SK-N-SH (cell line): ENCODE results near the gene PPA1. TPM values are rescaled to one million over a fixed set of nuclear protein-coding genes. Genes with fewer than 3 reads are reported as not detected.

ENCODE experiments used
- CTCF ChIA-PET: fragments of 300-600, 350-600 bp; formaldehyde crosslinking; extraction: SDS; loops from one replicate; lab custom pipeline; 2021; lab: Yijun Ruan, JAX
- POLR2A ChIA-PET: fragments of 350-600 bp; sonication (Branson Sonifier 250); formaldehyde crosslinking; extraction: SDS; loops from one replicate; lab custom pipeline; 2020; ENCODE audit warnings: antibody characterized with exemption, inconsistent platforms; lab: Yijun Ruan, JAX
- DNase-seq: peaks from one replicate; pipeline ENCODE4 v3.0.0; 2012
- H2AFZ ChIP-seq: fragments of 200-600 bp; sonication (generic); 2 replicates; pipeline ENCODE4 v1.8.1; 2016; ENCODE audit warnings: antibody characterized with exemption, mild to moderate bottlenecking, low read depth
- H3F3A ChIP-seq: fragments of 200-600 bp; sonication (generic); replicated peaks from 2 replicates; pipeline ENCODE3; 2016; ENCODE audit warnings: antibody characterized with exemption, mild to moderate bottlenecking; ENCODE audit not compliant: insufficient read depth
- H3K27ac ChIP-seq, 2 experiments: fragments of 200-500 bp in 1 of 2; fragments of 200-600 bp in 1 of 2; sonication (Bioruptor generic) in 1 of 2; sonication (generic), shearing (Covaris generic) in 1 of 2; 2 replicates each; pipeline versions ENCODE4 v1.5.1 to v1.6.1; 2014 to 2016; ENCODE audit warnings: low read depth in 2 of 2, inconsistent platforms in 1 of 2, low read length in 1 of 2, mild to moderate bottlenecking in 1 of 2, mixed read lengths in 1 of 2
- H3K27me3 ChIP-seq: fragments of 200-600 bp; sonication (generic), shearing (Covaris generic); 2 replicates; pipeline ENCODE4 v1.6.1; 2016; ENCODE audit warnings: mixed run types; ENCODE audit not compliant: insufficient read depth
- H3K36me3 ChIP-seq, 2 experiments: fragments of 200-500 bp in 1 of 2; fragments of 200-600 bp in 1 of 2; sonication (Bioruptor generic) in 1 of 2; sonication (generic) in 1 of 2; replicated peaks in 1 of 2; 2 replicates each; pipeline versions ENCODE3 to v1.5.1; 2014 to 2016; ENCODE audit warnings: low read length in 1 of 2, mild to moderate bottlenecking in 1 of 2; ENCODE audit not compliant: insufficient read depth in 2 of 2, control insufficient read depth in 1 of 2
- H3K4me1 ChIP-seq, 2 experiments: fragments of 200-500 bp in 1 of 2; fragments of 200-600 bp in 1 of 2; sonication (Bioruptor generic) in 1 of 2; sonication (generic), shearing (Covaris generic) in 1 of 2; 2 replicates each; pipeline versions ENCODE4 v1.5.1 to v1.6.1; 2014 to 2016; ENCODE audit warnings: low read depth in 1 of 2, low read length in 1 of 2, mixed run types in 1 of 2; ENCODE audit not compliant: insufficient read depth in 2 of 2, control insufficient read depth in 1 of 2
- H3K4me2 ChIP-seq: fragments of 200-600 bp; sonication (generic), shearing (Covaris generic); 2 replicates; pipeline ENCODE4 v1.6.1; 2017; ENCODE audit warnings: mixed run types
- H3K4me3 ChIP-seq, 2 experiments: fragments of 200-500 bp in 1 of 2; fragments of 200-600 bp in 1 of 2; sonication (Bioruptor generic) in 1 of 2; sonication (generic), shearing (Covaris generic) in 1 of 2; 2 replicates each; pipeline versions ENCODE4 v1.5.1 to v1.8.1; 2014 to 2016; ENCODE audit warnings: low read depth in 2 of 2, inconsistent platforms in 1 of 2, low read length in 1 of 2, mild to moderate bottlenecking in 1 of 2, mixed read lengths in 1 of 2, moderate library complexity in 1 of 2
- H3K79me2 ChIP-seq: fragments of 200-600 bp; sonication (generic); 2 replicates; pipeline ENCODE4 v1.8.1; 2017; ENCODE audit warnings: mild to moderate bottlenecking; ENCODE audit not compliant: insufficient read depth
- H3K9ac ChIP-seq: fragments of 200-600 bp; sonication (generic); 2 replicates; pipeline ENCODE4 v1.6.1; 2017; ENCODE audit warnings: mixed run types
- H3K9me2 ChIP-seq: fragments of 200-600 bp; sonication (generic); 2 replicates; pipeline ENCODE4 v1.6.1; 2017; ENCODE audit warnings: mixed run types
- H3K9me3 ChIP-seq: fragments of 200-600 bp; sonication (generic); 2 replicates; pipeline ENCODE4 v1.6.1; 2017; ENCODE audit warnings: mixed run types, mild to moderate bottlenecking, moderate library complexity
- H4K20me1 ChIP-seq: fragments of 200-600 bp; sonication (generic); 2 replicates; pipeline ENCODE4 v1.6.1; 2017; ENCODE audit warnings: mild to moderate bottlenecking, mixed run types; ENCODE audit not compliant: insufficient read depth
- EP300 ChIP-seq, 2 experiments: IDR thresholded peaks; 2 replicates each; pipeline versions ENCODE4 v1.4.0 to v1.6.1; 2012; ENCODE audit warnings: borderline replicate concordance in 1 of 2, low read depth in 1 of 2, low read length in 1 of 2
- EZH2phosphoT487 ChIP-seq: fragments of 200-600 bp; sonication (generic); IDR thresholded peaks from 2 replicates; pipeline ENCODE4 v1.6.1; 2017; ENCODE audit warnings: low read depth, mixed run types, mild to moderate bottlenecking, antibody characterized with exemption, moderate library complexity, borderline replicate concordance
- FOXM1 ChIP-seq: IDR thresholded peaks from 2 replicates; pipeline ENCODE4 v1.4.0; 2012; ENCODE audit warnings: low read depth, mild to moderate bottlenecking
- JUND ChIP-seq: IDR thresholded peaks from 2 replicates; pipeline ENCODE4 v1.4.0; 2012
- MAX ChIP-seq: IDR thresholded peaks from 2 replicates; pipeline ENCODE4 v1.4.0; 2012; ENCODE audit warnings: low read depth
- MEF2A ChIP-seq: IDR thresholded peaks from 2 replicates; pipeline ENCODE4 v1.4.0; 2012; ENCODE audit warnings: low read depth, borderline replicate concordance
- POLR2AphosphoS5 ChIP-seq: IDR thresholded peaks from 2 replicates; pipeline ENCODE4 v1.6.1; 2012; ENCODE audit warnings: low read depth, low read length
- RAD21 ChIP-seq: IDR thresholded peaks from 2 replicates; pipeline ENCODE4 v1.6.1; 2012; ENCODE audit warnings: mild to moderate bottlenecking, low read length
- RCOR1 ChIP-seq: fragments of 150-350 bp; IDR thresholded peaks from 2 replicates; pipeline ENCODE4 v1.6.1; 2017; ENCODE audit warnings: antibody characterized with exemption, low read length
- REST ChIP-seq: IDR thresholded peaks from 2 replicates; pipeline ENCODE4 v1.6.1; 2012; ENCODE audit warnings: mild to moderate bottlenecking, low read depth, low read length, moderate library complexity
- RXRA ChIP-seq: IDR thresholded peaks from 2 replicates; pipeline ENCODE4 v1.4.0; 2012; ENCODE audit warnings: low read depth, mild to moderate bottlenecking, borderline replicate concordance
- SMC3 ChIP-seq: IDR thresholded peaks from 2 replicates; pipeline ENCODE4 v1.6.1; 2012; ENCODE audit warnings: low read depth, low read length, improper control_type of control experiment
- TCF12 ChIP-seq: IDR thresholded peaks from 2 replicates; pipeline ENCODE4 v1.4.0; 2012
- TEAD4 ChIP-seq: IDR thresholded peaks from 2 replicates; pipeline ENCODE4 v1.4.0; 2012; ENCODE audit warnings: mild to moderate bottlenecking, borderline replicate concordance; ENCODE audit not compliant: insufficient read depth
- USF1 ChIP-seq: IDR thresholded peaks from 2 replicates; pipeline ENCODE4 v1.4.0; 2012; ENCODE audit warnings: low read depth, borderline replicate concordance
- YY1 ChIP-seq: IDR thresholded peaks from 2 replicates; pipeline ENCODE4 v1.4.0; 2012; ENCODE audit warnings: low read depth, mild to moderate bottlenecking
- ZBTB33 ChIP-seq: IDR thresholded peaks from 2 replicates; pipeline ENCODE4 v1.4.0; 2012; ENCODE audit warnings: low read depth, borderline replicate concordance
- WGBS: methylation state at CpG from one replicate; pipeline ENCODE4 v1.1.6; 2017; ENCODE audit warnings: low lambda C conversion rate; 5-methylcytosine and 5-hydroxymethylcytosine counted together
- polyA plus RNA-seq, 3 experiments: library from polyadenylated mRNA; depleted of rRNA; stranded (reverse); fragments of >200 nt; gene quantifications; 2 replicates each; pipeline ENCODE4 v1.2.3, GENCODE V29; 2012

PPA1 gene
- polyA plus RNA-seq, 1 of the 3 experiments (the other 2 are of a cell fraction), result 125 TPM

- 88% methylated on average over 3 of the region's 3 CpGs for WGBS
Observed at GRCh38 chr10:70269741-70270140, 36.5 kb upstream of the PPA1 start.

GRCh38 chr10:70268376-70268775 is 35.1 kb upstream of the PPA1 start:
- Histone ChIP-seq H3K27me3 (no peaks in the 10 kb centered on the region), H3K79me2 (no peaks in the 10 kb centered on the region), H3F3A (peaks cover 5% of the 10 kb centered on the region), H3K9me2 (no peaks in the 10 kb centered on the region), H2AFZ (0 out of 2 replicates have a peak overlapping the region, but pooled peaks have one; percentile 21), H3K4me1 (peaks cover 2 to 3% of the 10 kb centered on the region in 2 experiments; a peak in 2 of 4 replicates), H3K9ac (no peak overlapping the region), H3K4me3 (no peak overlapping the region), H3K9me3 (no peaks in the 10 kb centered on the region), H3K36me3 (no peaks in the 10 kb centered on the region), H3K27ac (no peak overlapping the region), H4K20me1 (no peaks in the 10 kb centered on the region), H3K4me2 (no peak overlapping the region)
- TF ChIP-seq TCF12, result no peak
- no peak for TF ChIP-seq FOXM1
- no peak for TF ChIP-seq RXRA
- no peak for TF ChIP-seq MAX
- no peak for TF ChIP-seq YY1
- TF ChIP-seq EZH2phosphoT487, result no peak
- TF ChIP-seq MEF2A, result no peak
- no peak for TF ChIP-seq SMC3
- no peak for TF ChIP-seq RCOR1
- TF ChIP-seq EP300 (IDR thresholded peaks at IDR 0.05; ENCODE audit: borderline replicate concordance in 1 of 2, low read depth in 1 of 2, low read length in 1 of 2), result no peak
- no peak for TF ChIP-seq ZBTB33
- ChIA-PET CTCF (interaction anchor here (1.6 kb wide), 1 partner anchor 96 kb away, joined by 4 read pairs; no protein-coding TSS in a partner anchor), POLR2A (no interaction called here)
- no peak for DNase-seq
- 86% methylated on average over 4 of the region's 4 CpGs for WGBS

More at GRCh38 chr10:70269741-70270140, 36.5 kb upstream of the PPA1 start:
- POLR2A ChIA-PET, result interaction anchor here (1.3 kb wide), 1 partner anchor 9 kb away, joined by 3 read pairs; no protein-coding TSS in a partner anchor
- Histone ChIP-seq H3K27ac (no peak overlapping the region), H3K4me3 (no peak overlapping the region), H2AFZ (no peak overlapping the region), H3K79me2 (no peaks in the 10 kb centered on the region), H3K9me3 (no peaks in the 10 kb centered on the region), H3K4me1 (peaks cover 2 to 3% of the 10 kb centered on the region in 2 experiments; a peak in 2 of 4 replicates), H3K9me2 (no peaks in the 10 kb centered on the region), H3K36me3 (no peaks in the 10 kb centered on the region), H3K4me2 (no peak overlapping the region), H4K20me1 (no peaks in the 10 kb centered on the region), H3K27me3 (no peaks in the 10 kb centered on the region), H3K9ac (no peak overlapping the region), H3F3A (peaks cover 5% of the 10 kb centered on the region)
- TF ChIP-seq RAD21, result no peak
- TF ChIP-seq JUND, result no peak
- no peak for TF ChIP-seq TEAD4
- no peak for TF ChIP-seq FOXM1
- no peak for TF ChIP-seq REST
- no peak for TF ChIP-seq TCF12
- no peak for TF ChIP-seq POLR2AphosphoS5
- TF ChIP-seq USF1, result no peak
- CTCF ChIA-PET, result interaction anchor here (0.9 to 5.0 kb wide), 6 partner anchors 9 to 153 kb away, joined by 3 to 32 read pairs (median 4); no protein-coding TSS in a partner anchor
- no peak for DNase-seq
